Measurements from ENCODE around the gene ANKRD28.
A peak's percentile ranks its signal among the peaks of the same experiment; 100 is the strongest.
"Not testable (repeated sequence)": the region's sequence is repeated elsewhere in the genome, so short reads cannot be mapped to it uniquely, and the experiment has no call there.

The ANKRD28 gene

DNA sequence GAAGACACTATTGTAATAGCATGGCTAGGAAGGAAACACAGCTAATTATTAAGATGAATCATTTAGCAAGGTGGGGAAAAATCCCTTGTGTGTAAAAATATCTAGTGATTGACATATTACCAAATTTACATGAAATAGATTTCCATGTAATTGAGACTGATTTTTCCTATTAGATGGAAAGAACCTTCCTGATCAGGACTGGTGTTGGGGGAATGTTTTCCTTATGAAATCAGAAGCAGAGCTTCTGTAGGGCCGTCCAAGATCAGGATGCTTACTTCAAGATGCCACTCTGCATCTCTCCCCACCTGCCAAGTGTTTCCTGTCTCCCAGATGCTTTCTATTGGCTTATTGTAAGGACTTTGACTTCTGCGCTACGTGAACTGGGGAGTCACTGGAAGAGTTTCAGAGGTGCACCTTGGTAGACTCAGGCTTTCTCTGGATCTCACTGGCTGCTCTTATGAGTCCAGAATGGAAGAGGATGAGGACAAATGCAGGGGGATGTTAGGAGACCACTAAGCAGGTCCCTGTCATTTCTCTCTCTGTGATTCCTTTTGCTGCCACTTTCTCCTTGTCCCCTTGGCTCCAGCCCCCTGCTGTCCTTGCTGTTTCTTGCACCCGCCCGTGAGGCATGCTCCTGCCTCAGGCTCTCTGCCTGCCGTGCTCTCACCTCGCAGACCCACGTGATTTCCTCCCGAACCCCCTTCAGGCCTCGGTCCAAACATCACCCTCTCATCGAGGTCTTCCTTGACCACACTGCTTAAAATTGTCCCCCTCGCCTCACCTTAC lies 166.2 kb downstream of the ANKRD28 start:
- no peak for DNase-seq

DNA sequence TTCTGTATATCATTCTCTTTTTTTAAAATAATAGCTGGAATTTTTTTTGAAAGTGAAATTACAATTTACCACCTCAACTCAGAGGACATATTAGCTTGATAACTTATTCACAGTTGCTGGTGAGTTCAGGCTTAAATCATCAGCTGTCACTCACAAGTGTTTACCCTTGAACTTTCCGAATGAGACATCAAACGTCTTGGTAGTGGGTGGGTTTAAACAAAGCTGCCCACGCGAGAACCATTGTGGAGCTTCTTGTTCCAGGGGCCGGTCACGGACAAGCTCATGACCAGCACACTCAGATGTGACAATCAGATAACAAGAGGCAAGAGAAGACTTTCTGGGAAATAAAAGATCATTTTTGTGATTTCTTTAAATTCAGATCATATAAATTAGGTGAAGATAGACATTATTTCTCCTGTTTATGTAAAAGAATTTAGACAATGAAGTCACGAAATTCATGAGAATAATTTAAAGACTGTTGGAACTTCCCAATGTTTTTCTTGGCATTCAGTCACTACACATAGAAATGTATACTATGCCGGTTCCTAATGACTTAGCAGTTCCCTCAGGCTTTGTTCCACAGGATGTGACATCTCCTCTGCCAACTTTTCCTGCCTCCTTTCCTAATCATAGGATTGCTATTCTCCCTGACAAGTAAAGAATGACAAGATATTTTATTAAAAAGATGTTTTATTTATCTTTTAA lies 167.0 kb downstream of the ANKRD28 start:
- no peak for DNase-seq

DNA sequence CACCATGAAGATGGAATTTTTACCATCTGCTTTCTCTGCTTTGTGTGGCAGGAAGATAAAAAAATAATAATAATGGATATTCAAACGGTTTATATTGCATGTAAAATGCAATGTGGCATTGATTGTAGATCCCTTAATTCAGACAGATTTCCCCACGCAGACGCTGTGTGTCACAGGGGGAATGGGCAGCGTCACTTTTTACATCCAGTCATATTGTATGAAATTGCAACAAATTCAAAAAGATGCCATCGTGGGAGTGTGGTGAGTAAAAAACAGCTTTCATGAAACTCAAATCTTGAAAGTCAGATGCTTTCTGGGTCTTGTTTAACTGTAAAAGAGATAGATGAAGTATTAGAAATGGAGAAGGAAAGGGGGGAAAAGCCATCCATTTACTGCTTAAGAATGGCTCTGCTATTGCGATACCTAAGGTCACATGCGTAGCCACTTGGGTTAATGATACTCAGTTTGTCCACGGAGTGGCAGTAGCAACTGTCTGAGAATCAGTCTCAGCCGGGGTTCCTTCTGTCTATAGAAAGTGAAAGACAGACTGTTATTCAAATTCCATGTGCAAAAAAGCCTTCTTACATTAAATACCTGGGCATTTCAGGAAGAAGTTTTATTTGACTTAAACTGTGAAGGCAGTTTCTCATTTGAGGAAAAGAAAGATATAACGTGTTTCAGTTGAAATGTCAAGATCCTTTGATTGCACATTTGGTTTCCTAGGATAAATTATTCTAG lies 167.8 kb downstream of the ANKRD28 start:
- DNase-seq, result peak; percentile 69

DNA sequence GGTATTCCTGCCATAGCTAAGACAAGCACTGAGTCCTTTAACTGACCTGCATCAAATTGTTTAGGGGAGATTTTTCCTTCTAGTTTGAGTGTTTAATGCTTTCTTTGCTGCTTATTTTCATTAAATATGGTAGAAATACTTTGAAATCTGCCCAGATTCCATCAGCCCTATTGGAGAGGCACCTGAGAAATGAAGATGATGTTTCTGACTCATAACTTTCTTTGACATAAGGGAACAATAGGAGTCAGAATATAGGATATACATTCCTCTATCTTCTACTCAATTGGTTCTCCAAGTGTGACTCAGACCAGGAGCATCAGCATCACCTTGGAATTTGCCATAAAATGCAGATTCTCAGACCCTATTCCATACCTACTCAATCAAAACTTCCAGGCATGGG lies 168.8 kb downstream of the ANKRD28 start:
- DNase-seq, result no peak

DNA sequence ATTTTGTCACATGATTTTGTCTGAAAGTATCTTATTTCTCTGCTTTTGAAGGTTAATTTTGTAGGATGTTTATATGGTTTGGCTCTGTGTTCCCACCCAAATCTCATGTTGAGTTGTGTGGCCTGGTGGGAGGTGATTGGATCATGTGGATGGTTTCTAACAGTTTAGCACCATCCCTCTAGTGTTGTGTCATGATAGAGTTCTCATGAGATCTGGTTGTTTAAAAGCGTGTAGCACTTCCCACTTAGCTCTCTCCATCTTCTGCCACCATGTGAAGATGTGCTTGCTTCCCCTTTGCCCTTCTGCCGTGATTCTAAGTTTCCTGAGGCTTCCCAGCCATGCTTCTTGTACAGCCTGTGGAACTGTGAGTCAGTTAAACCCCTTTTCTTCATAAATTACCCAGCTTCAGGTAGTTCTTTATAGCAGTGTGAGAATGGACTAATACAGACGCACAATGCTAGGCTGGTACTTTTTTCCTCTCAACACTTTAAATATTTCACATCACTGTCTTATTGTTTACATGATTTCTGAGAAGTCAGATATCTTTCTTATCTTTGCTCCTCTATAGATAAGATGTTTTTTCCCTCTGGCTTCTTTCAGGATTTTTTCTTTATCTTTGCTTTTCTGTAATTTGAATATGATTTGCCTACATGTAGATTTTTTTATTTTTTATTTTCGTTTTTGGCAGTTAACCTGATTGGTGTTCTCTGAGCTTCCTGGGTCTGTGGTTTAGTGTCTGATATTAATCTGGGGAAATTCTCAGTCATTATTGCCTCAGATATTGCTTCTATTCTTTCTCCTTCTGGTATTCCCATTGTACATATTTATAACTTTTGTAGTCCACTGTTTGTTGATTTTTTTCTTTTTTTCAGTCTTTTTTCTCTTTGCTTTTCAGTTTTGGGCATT lies 174.0 kb downstream of the ANKRD28 start:
- no peak for DNase-seq

DNA sequence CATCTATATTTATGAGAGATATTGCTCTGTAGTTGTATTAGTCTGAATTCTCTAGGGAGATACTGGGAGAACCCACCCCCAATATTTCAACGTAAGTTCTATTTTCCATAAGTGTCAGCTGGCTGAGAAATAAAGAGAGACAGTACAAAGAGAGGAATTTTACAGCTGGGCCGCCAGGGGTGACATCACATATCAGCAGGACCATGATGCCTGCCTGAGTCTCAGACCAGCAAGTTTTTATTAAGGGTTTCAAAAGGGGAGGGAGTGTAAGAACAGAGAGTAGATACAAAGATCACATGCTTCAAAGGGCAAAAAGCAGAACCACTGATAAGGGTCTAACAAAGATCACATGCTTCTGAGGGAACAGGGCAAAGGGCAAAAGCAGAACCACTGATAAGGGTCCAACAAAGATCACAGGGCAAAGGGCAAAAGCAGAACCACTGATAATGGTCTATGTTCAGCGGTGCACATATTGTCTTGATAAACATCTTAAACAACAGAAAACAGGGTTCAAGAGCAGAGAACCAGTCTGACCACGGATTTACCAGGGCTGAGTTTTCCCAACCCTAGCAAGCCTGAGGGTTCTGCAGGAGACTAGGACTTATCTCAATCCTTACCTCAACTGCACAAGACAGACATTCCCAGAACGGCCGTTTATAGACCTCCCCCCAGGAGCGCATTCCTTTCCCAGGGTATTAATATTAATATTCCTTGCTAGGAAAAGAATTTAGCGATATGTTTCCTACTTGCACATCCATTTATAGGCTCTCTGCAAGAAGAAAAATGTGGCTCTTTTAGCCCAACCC lies 177.9 kb downstream of the ANKRD28 start:
- not testable (repeated sequence) for DNase-seq
